B cell (primary cell): ENCODE data around the gene BHLHA15. TPM values are rescaled to one million over a fixed set of nuclear protein-coding genes. Genes with fewer than 3 reads are reported as not detected.

Experiments
- ATAC-seq: fragments of 200-7000 bp; cut with Tn5 transposase; one replicate; pipeline ENCODE4 v1.10.0; 2021; ENCODE audit warnings: low read depth, mild to moderate bottlenecking, moderate number of reproducible peaks, moderate library complexity
- CTCF ChIA-PET: fragments of 350-600 bp; sonication (Branson Sonifier 250); formaldehyde crosslinking; loops from one replicate; lab custom pipeline; 2021; ENCODE audit warnings: antibody characterized with exemption, inconsistent platforms; lab: Charles Lee
- POLR2A ChIA-PET: fragments of 350-600 bp; sonication (Branson Sonifier 250); formaldehyde crosslinking; loops from one replicate; lab custom pipeline; 2021; ENCODE audit warnings: antibody characterized with exemption; lab: Charles Lee
- DNase-seq: peaks from one replicate; pipeline ENCODE4 v3.0.0; 2013
- H2AFZ ChIP-seq: 2 replicates; pipeline ENCODE4 v1.6.1; 2012; ENCODE audit warnings: mild to moderate bottlenecking, low read depth, low read length; ENCODE audit not compliant: insufficient read depth, poor library complexity, severe bottlenecking
- H3K27ac ChIP-seq, 2 donors: 1 replicate in 1 of 2; 2 replicates in 1 of 2; pipeline ENCODE4 v1.5.1; 2012 to 2013; ENCODE audit warnings: low read length in 2 of 2, mild to moderate bottlenecking in 2 of 2, moderate library complexity in 1 of 2
- H3K27me3 ChIP-seq, 4 experiments: fragments of 200-600 bp in 1 of 4; sonication (generic) in 1 of 4; replicated peaks in 1 of 4; 1 replicate in 2 of 4; 2 replicates in 2 of 4; pipeline versions ENCODE4 v1.6.1 to v1.7.0; 2013 to 2016; ENCODE audit warnings: low read length in 3 of 4, mild to moderate bottlenecking in 2 of 4, mixed read lengths in 1 of 4, moderate library complexity in 1 of 4; ENCODE audit not compliant: insufficient read depth in 4 of 4, control insufficient read depth in 3 of 4; ENCODE audit errors: control extremely low read depth in 1 of 4
- H3K36me3 ChIP-seq, 2 experiments: replicated peaks in 1 of 2; 1 replicate in 1 of 2; 2 replicates in 1 of 2; pipeline versions ENCODE4 v1.6.1 to v1.7.1; 2013; ENCODE audit warnings: low read length in 1 of 2; ENCODE audit not compliant: insufficient read depth in 2 of 2, control insufficient read depth in 1 of 2; ENCODE audit errors: control extremely low read depth in 1 of 2, extremely low read depth in 1 of 2
- H3K4me1 ChIP-seq, 2 donors: fragments of 200-600 bp in 1 of 2; sonication (generic) in 1 of 2; 1 replicate in 1 of 2; 2 replicates in 1 of 2; pipeline versions ENCODE4 v1.5.1 to v1.6.1; 2013 to 2017; ENCODE audit warnings: low read length in 2 of 2; ENCODE audit not compliant: control insufficient read depth in 2 of 2, insufficient read depth in 2 of 2
- H3K4me2 ChIP-seq: replicated peaks from 2 replicates; pipeline ENCODE3; 2012; ENCODE audit warnings: mild to moderate bottlenecking, low read depth, low read length; ENCODE audit not compliant: poor library complexity, severe bottlenecking
- H3K4me3 ChIP-seq, 5 experiments: fragments of 200-600 bp in 1 of 5; sonication (generic) in 1 of 5; 1 replicate in 3 of 5; 2 replicates in 2 of 5; pipeline versions ENCODE4 v1.5.1 to v1.7.0; 2011 to 2016; ENCODE audit warnings: low read length in 4 of 5, mild to moderate bottlenecking in 4 of 5, low read depth in 2 of 5, control low read depth in 1 of 5, moderate library complexity in 1 of 5; ENCODE audit not compliant: insufficient read depth in 1 of 5; ENCODE audit errors: control extremely low read depth in 1 of 5, extremely low read depth in 1 of 5
- H3K79me2 ChIP-seq: fragments of 200-600 bp; sonication (generic); one replicate; pipeline ENCODE4 v1.6.0; 2016; ENCODE audit warnings: low read length; ENCODE audit not compliant: control insufficient read depth, insufficient read depth
- H3K9ac ChIP-seq: fragments of 200-600 bp; sonication (generic); 2 replicates; pipeline ENCODE4 v1.6.1; 2017; ENCODE audit warnings: mild to moderate bottlenecking, low read length, moderate library complexity
- H3K9me3 ChIP-seq, 3 donors: one replicate each; pipeline versions ENCODE4 v1.6.1 to v1.7.1; 2013; ENCODE audit warnings: low read length in 2 of 3; ENCODE audit not compliant: control insufficient read depth in 2 of 3, insufficient read depth in 1 of 3; ENCODE audit errors: control extremely low read depth in 1 of 3
- H4K20me1 ChIP-seq: 2 replicates; pipeline ENCODE4 v1.6.0; 2012; ENCODE audit warnings: mild to moderate bottlenecking, low read length; ENCODE audit not compliant: insufficient read depth, control insufficient read depth, poor library complexity, severe bottlenecking
- H3K27ac Mint-ChIP-seq: one replicate; pipeline ENCODE4 v1.8.0; 2021; ENCODE audit warnings: mixed read lengths
- H3K27me3 Mint-ChIP-seq: one replicate; pipeline ENCODE4 v1.8.0; 2021; ENCODE audit warnings: mixed read lengths
- H3K4me1 Mint-ChIP-seq: one replicate; pipeline ENCODE4 v1.8.0; 2021; ENCODE audit warnings: mixed read lengths
- H3K4me3 Mint-ChIP-seq: one replicate; pipeline ENCODE4 v1.8.0; 2021; ENCODE audit warnings: mixed read lengths
- H3K9me3 Mint-ChIP-seq: one replicate; pipeline ENCODE4 v1.8.0; 2022; ENCODE audit warnings: mixed read lengths; ENCODE audit not compliant: insufficient read depth
- CTCF ChIP-seq: fragments of 200-600 bp; IDR thresholded peaks from one replicate; pipeline ENCODE4 v1.8.0; 2022; ENCODE audit warnings: antibody characterized with exemption, mild to moderate bottlenecking
- EZH2 ChIP-seq: IDR thresholded peaks from 2 replicates; pipeline ENCODE4 v1.6.1; 2012; ENCODE audit warnings: borderline replicate concordance, low read depth, mild to moderate bottlenecking, moderate library complexity, low read length; ENCODE audit not compliant: insufficient read depth, poor library complexity, severe bottlenecking
- WGBS: methylation state at CpG from one replicate; pipeline ENCODE4 v1.1.5; 2013; ENCODE audit warnings: missing lambda C conversion rate; ENCODE audit not compliant: insufficient coverage; 5-methylcytosine and 5-hydroxymethylcytosine counted together
- intact Hi-C: fragments of 100-400 bp; cut with micrococcal nuclease; formaldehyde crosslinking; loops from one replicate; pipeline ENCODE4 v1.10.0; 2022
- polyA plus RNA-seq: library from polyadenylated mRNA; depleted of rRNA; stranded (reverse); fragments of >200 nt; gene quantifications from 2 replicates; pipeline ENCODE4 v1.2.3, GENCODE V29; 2012
- total RNA-seq, 2 donors: library from RNA; stranded (reverse); fragments of 120-200 nt in 1 of 2; gene quantifications; 1 replicate in 1 of 2; 2 replicates in 1 of 2; pipeline versions ENCODE4 v1.2.3 to v1.2.4, GENCODE V29; 2013 to 2022

The BHLHA15 gene
- total and polyA plus RNA-seq, 2 donors (not counting 1 experiment from before 2014, with no cell fraction given), result 0.74 to 2.2 TPM

GRCh38 chr7:98180751-98181150 lies 30.5 kb upstream of the BHLHA15 start:
- no peak for ATAC-seq
- Histone ChIP-seq H2AFZ (no peak overlapping the region), H3K9ac (no peak overlapping the region), H3K27ac (no peak overlapping the region), H3K36me3 (no peaks in the 10 kb centered on the region), H3K4me2 (no peak overlapping the region), H3K4me1 (no peaks in the 10 kb centered on the region), H3K27me3 (no peaks in the 10 kb centered on the region), H3K4me3 (no peak overlapping the region), H3K79me2 (no peaks in the 10 kb centered on the region), H3K9me3 (no peaks in the 10 kb centered on the region), H4K20me1 (no peaks in the 10 kb centered on the region)
- no peak for DNase-seq
- intact Hi-C loops, result no loop called here
- Mint-ChIP-seq H3K4me3 (no peak overlapping the region), H3K27me3 (no peaks in the 10 kb centered on the region), H3K9me3 (no peaks in the 10 kb centered on the region), H3K4me1 (no peaks in the 10 kb centered on the region), H3K27ac (no peak overlapping the region)
- POLR2A ChIA-PET, result no interaction called here
- TF ChIP-seq EZH2 (no peak), CTCF (no peak)
- CTCF ChIA-PET, result interaction anchor here (6.1 kb wide), 1 partner anchor 12 kb away, joined by 37 read pairs; no protein-coding TSS in a partner anchor
- 95% methylated on average over 8 of the region's 8 CpGs for WGBS

GRCh38 chr7:98185101-98185500 lies 26.1 kb upstream of the BHLHA15 start:
- Histone ChIP-seq H3K36me3 (peaks cover 0 to 2% of the 10 kb centered on the region in 2 experiments), H3K4me2 (no peak overlapping the region), H2AFZ (no peak overlapping the region), H3K4me1 (peaks cover 4% of the 10 kb centered on the region in 2 donors), H3K9ac (no peak overlapping the region), H3K4me3 (no peak overlapping the region), H3K27me3 (peaks cover 0 to 5% (median 0%) of the 10 kb centered on the region in 4 experiments), H3K27ac (no peak overlapping the region), H3K9me3 (peaks cover 0 to 9% (median 0%) of the 10 kb centered on the region in 3 donors), H4K20me1 (no peaks in the 10 kb centered on the region), H3K79me2 (no peaks in the 10 kb centered on the region)
- ATAC-seq, result no peak
- ChIA-PET POLR2A (no interaction called here), CTCF (interaction anchor here (1.4 kb wide), 1 partner anchor 17 kb away, joined by 5 read pairs; no protein-coding TSS in a partner anchor)
- Mint-ChIP-seq H3K9me3 (no peaks in the 10 kb centered on the region), H3K4me1 (peaks cover 15% of the 10 kb centered on the region), H3K27ac (no peak overlapping the region), H3K4me3 (no peak overlapping the region), H3K27me3 (no peaks in the 10 kb centered on the region)
- TF ChIP-seq CTCF (no peak), EZH2 (no peak)
- no peak for DNase-seq
- WGBS, result 93% methylated on average over 2 of the region's 7 CpGs
- intact Hi-C loops, result no loop called here
